Suprapubic skin (tissue), 4 donors: Measurements from ENCODE around the gene CLDN4.

Source experiments
- EP300 ChIP-seq: sonication (generic); formaldehyde crosslinking; IDR thresholded peaks from one replicate; pipeline ENCODE4 v1.6.1; 2017; ENCODE audit warnings: antibody characterized with exemption
- POLR2A ChIP-seq, 2 donors: fragments of 450-650 bp; IDR thresholded peaks; one replicate each; pipeline ENCODE4 v1.6.1; 2017; ENCODE audit warnings: antibody characterized with exemption in 2 of 2, mild to moderate bottlenecking in 2 of 2, moderate library complexity in 2 of 2
- POLR2AphosphoS5 ChIP-seq, 3 donors: sonication (generic); formaldehyde crosslinking; IDR thresholded peaks; one replicate each; pipeline ENCODE4 v1.6.1; 2017; ENCODE audit warnings: antibody characterized with exemption in 3 of 3
- TF ChIP-seq, protein P1 (sequence below), 2 donors: fragments of 200-600 bp in 1 of 2; fragments of 450-650 bp in 1 of 2; sonication (generic) in 1 of 2; IDR thresholded peaks; one replicate each; pipeline ENCODE4 v1.5.1; 2016 to 2019; ENCODE audit warnings: antibody characterized with exemption in 2 of 2, mild to moderate bottlenecking in 1 of 2, moderate library complexity in 1 of 2

DNA sequence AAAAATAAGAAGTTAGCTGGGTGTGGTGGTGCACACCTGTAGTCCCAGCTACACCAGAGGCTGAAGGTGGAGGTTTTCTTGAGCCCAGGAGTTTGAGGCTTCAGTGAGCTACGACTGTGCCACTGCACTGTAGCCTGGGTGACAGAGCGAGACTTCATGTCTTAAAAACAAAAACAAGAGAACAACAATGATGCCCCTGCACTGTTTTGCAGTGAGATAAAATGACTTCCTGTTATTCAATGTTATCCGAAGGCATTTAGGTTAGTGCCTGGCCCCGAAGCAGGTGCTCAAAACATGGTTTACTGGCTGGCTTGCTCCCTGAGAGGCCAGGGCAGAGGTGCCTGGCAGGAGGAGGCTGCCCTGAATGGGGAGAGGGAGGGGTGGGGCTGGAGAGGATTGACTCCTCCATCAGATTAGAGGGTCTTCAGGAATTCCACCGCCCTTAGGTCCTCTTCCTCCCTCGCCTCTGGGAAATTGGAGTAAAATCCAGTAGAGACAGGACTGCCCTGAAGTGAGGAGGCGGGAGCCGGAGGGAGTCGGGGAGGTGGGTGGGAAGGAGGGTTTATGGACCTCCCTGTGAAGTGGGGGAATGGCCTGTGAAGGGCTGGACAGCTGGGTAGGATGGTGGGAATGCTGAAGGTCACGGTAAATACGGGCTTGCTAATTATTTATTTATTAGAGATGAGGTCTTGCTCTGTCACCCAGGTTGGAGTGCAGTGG, 6.8 kb upstream of the CLDN4 start:
- TF ChIP-seq, protein P1, sequence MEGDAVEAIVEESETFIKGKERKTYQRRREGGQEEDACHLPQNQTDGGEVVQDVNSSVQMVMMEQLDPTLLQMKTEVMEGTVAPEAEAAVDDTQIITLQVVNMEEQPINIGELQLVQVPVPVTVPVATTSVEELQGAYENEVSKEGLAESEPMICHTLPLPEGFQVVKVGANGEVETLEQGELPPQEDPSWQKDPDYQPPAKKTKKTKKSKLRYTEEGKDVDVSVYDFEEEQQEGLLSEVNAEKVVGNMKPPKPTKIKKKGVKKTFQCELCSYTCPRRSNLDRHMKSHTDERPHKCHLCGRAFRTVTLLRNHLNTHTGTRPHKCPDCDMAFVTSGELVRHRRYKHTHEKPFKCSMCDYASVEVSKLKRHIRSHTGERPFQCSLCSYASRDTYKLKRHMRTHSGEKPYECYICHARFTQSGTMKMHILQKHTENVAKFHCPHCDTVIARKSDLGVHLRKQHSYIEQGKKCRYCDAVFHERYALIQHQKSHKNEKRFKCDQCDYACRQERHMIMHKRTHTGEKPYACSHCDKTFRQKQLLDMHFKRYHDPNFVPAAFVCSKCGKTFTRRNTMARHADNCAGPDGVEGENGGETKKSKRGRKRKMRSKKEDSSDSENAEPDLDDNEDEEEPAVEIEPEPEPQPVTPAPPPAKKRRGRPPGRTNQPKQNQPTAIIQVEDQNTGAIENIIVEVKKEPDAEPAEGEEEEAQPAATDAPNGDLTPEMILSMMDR (IDR thresholded peaks at IDR 0.05): no peak
- TF ChIP-seq POLR2A (IDR thresholded peaks at IDR 0.05): no peak
- no peak for TF ChIP-seq EP300
- TF ChIP-seq POLR2AphosphoS5 (IDR thresholded peaks at IDR 0.05): no peak
